ENCODE results near the gene AHCTF1. TPM values are rescaled to one million over a fixed set of nuclear protein-coding genes. Genes with fewer than 3 reads are reported as not detected.

Gene AHCTF1
- total RNA-seq, 1 experiment from 2014 or later, result 46.4 TPM

- TF ChIP-seq ZNF317 (CRISPR knock-in tag; IDR thresholded peaks at IDR 0.05; ENCODE audit: borderline replicate concordance, low read depth) (no peak), SMAD3 (CRISPR knock-in tag; IDR thresholded peaks at IDR 0.05; ENCODE audit: borderline replicate concordance) (no peak)
Measured at GRCh38 chr1:246907472-246907871, 24.3 kb downstream of the AHCTF1 start (continued).

- H3K4me1 Mint-ChIP-seq, result no peaks in the 10 kb centered on the region
- H3K27me3 Mint-ChIP-seq (ENCODE audit: low read depth), result no peaks in the 10 kb centered on the region
- no peaks in the 10 kb centered on the region for H3K9me3 Mint-ChIP-seq
- H3K27ac Mint-ChIP-seq, result no peak overlapping the region
- DNase-seq (ENCODE audit: low spot score) (no peak), ATAC-seq (no peak)
- H3K36me3 Mint-ChIP-seq, result peaks cover 54% of the 10 kb centered on the region
- POLR2A ChIA-PET, result no interaction called here
- TF ChIP-seq ELF4 (CRISPR knock-in tag; IDR thresholded peaks at IDR 0.05; ENCODE audit: low read depth) (no peak), ZNF396 (CRISPR knock-in tag; IDR thresholded peaks at IDR 0.05; ENCODE audit: borderline replicate concordance) (no peak), SMAD3 (CRISPR knock-in tag; IDR thresholded peaks at IDR 0.05; ENCODE audit: borderline replicate concordance) (no peak), E2F1 (CRISPR knock-in tag; IDR thresholded peaks at IDR 0.05) (no peak), ATF3 (CRISPR knock-in tag; conservative IDR thresholded peaks at IDR 0.05) (no peak), TEAD4 (CRISPR knock-in tag; IDR thresholded peaks at IDR 0.05) (no peak), MLX (CRISPR knock-in tag; IDR thresholded peaks at IDR 0.05) (no peak), IRF2 (CRISPR knock-in tag; IDR thresholded peaks at IDR 0.05; ENCODE audit: borderline replicate concordance, low read depth) (no peak), ZBTB43 (CRISPR knock-in tag; IDR thresholded peaks at IDR 0.05) (no peak), ETV6 (CRISPR knock-in tag; IDR thresholded peaks at IDR 0.05) (no peak), ATF6 (CRISPR knock-in tag; IDR thresholded peaks at IDR 0.05) (no peak), ZNF425 (CRISPR knock-in tag; conservative IDR thresholded peaks at IDR 0.05) (no peak), E2F4 (CRISPR knock-in tag; IDR thresholded peaks at IDR 0.05; ENCODE audit: borderline replicate concordance, low read depth) (no peak), NR2C2 (CRISPR knock-in tag; IDR thresholded peaks at IDR 0.05) (no peak), ATF1 (CRISPR knock-in tag; IDR thresholded peaks at IDR 0.05) (no peak), NFYB (CRISPR knock-in tag; conservative IDR thresholded peaks at IDR 0.05; ENCODE audit: low read depth) (no peak), NR3C1 (CRISPR knock-in tag; conservative IDR thresholded peaks at IDR 0.05; ENCODE audit: low read depth) (no peak)
- CTCF ChIA-PET, result interaction anchor here (1.0 kb wide), 1 partner anchor 65 kb away, joined by 3 read pairs; no protein-coding TSS in a partner anchor
- no peak overlapping the region for H3K4me3 Mint-ChIP-seq
Measured at GRCh38 chr1:246906833-246907232, 24.9 kb downstream of the AHCTF1 start.

Data from WTC11 (cell line).